Ovary (tissue), 3 donors: Measurements from ENCODE around the gene STK10.

Experiments used
- CTCF ChIP-seq, 3 donors: fragments of 450-650 bp in 2 of 3; fragments of 200-600 bp in 1 of 3; IDR thresholded peaks; one replicate each; pipeline versions ENCODE4 v1.5.1 to v1.8.0; 2016 to 2022; ENCODE audit warnings: antibody characterized with exemption in 3 of 3, mild to moderate bottlenecking in 1 of 3
- EP300 ChIP-seq: sonication (generic); formaldehyde crosslinking; IDR thresholded peaks from one replicate; pipeline ENCODE4 v1.6.1; 2017; ENCODE audit warnings: antibody characterized with exemption
- POLR2A ChIP-seq: fragments of 450-650 bp; IDR thresholded peaks from one replicate; pipeline ENCODE4 v1.6.1; 2017; ENCODE audit warnings: antibody characterized with exemption, mild to moderate bottlenecking, moderate library complexity
- donor health status: DM: no; HTN: no; CAD: no.

GRCh38 chr5:172113036-172113435, 75.0 kb downstream of the STK10 start:
- TF ChIP-seq CTCF (IDR thresholded peaks at IDR 0.05) = no peak
- TF ChIP-seq EP300 = no peak
- TF ChIP-seq POLR2A = no peak
